Measurements from ENCODE around the gene PRR22.

DNA sequence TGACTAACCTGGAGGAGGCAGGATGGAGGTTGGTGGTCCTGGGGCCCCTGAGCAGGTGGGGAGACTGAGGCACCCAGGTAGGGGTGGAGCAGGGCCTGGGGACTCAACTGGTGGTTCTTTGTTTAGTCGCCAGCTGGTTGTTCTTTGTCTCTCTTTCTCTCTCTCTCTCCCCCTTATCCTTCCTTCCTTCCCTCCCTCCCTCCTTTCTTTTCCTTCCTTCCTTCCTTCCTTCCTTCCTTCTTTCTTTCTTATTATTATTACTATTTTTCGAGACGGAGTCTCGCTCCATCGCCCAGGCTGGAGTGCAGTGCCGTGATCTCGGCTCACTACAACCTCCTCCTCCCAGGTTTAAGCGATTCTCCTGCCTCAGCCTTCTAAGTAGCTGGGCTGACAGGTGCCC, 13.7 kb upstream of the PRR22 start:
- TF ChIP-seq CTCF (IDR thresholded peaks at IDR 0.05) = no peak
- no peak for TF ChIP-seq POLR2A (IDR thresholded peaks at IDR 0.05)
